Parathyroid adenoma (tissue), 2 donors: Measurements from ENCODE around the gene FOXO1.
A peak's percentile ranks its signal among the peaks of the same experiment; 100 is the strongest.

Source experiments
- H2AFZ ChIP-seq: fragments of 300-600 bp; sonication (generic); one replicate; pipeline ENCODE4 v1.7.0; 2017; ENCODE audit warnings: antibody characterized with exemption, mild to moderate bottlenecking
- H3K27ac ChIP-seq: fragments of 300-600 bp; sonication (generic); one replicate; pipeline ENCODE4 v1.7.0; 2017
- H3K27me3 ChIP-seq: fragments of 300-600 bp; sonication (generic); one replicate; pipeline ENCODE4 v1.7.0; 2017; ENCODE audit warnings: low read length; ENCODE audit not compliant: control insufficient read depth, insufficient read depth
- H3K36me3 ChIP-seq: fragments of 300-600 bp; sonication (generic); one replicate; pipeline ENCODE4 v1.7.0; 2017; ENCODE audit warnings: low read length; ENCODE audit not compliant: control insufficient read depth, insufficient read depth
- H3K4me1 ChIP-seq: fragments of 300-600 bp; sonication (generic); one replicate; pipeline ENCODE4 v1.7.0; 2017; ENCODE audit warnings: control low read depth
- H3K4me2 ChIP-seq: fragments of 300-600 bp; sonication (generic); one replicate; pipeline ENCODE4 v1.7.0; 2017; ENCODE audit warnings: low read length
- H3K4me3 ChIP-seq: fragments of 300-600 bp; sonication (generic); one replicate; pipeline ENCODE4 v1.7.0; 2017; ENCODE audit warnings: low read depth, low read length
- H3K79me2 ChIP-seq: fragments of 300-600 bp; sonication (generic); one replicate; pipeline ENCODE4 v1.7.0; 2017; ENCODE audit warnings: control low read depth
- H3K9ac ChIP-seq: fragments of 300-600 bp; sonication (generic); one replicate; pipeline ENCODE4 v1.7.0; 2017; ENCODE audit warnings: mild to moderate bottlenecking
- H3K9me3 ChIP-seq: fragments of 300-600 bp; sonication (generic); one replicate; pipeline ENCODE4 v1.7.0; 2017; ENCODE audit warnings: low read length; ENCODE audit not compliant: control insufficient read depth
- CTCF ChIP-seq: fragments of 300-600 bp; sonication (generic); IDR thresholded peaks from one replicate; pipeline ENCODE4 v1.7.0; 2017; ENCODE audit warnings: antibody characterized with exemption, mild to moderate bottlenecking
- donor health status: primary hyperparathyroidism.

The FOXO1 gene

GRCh38 chr13:40578055-40578454, 88.4 kb downstream of the FOXO1 start:
- Histone ChIP-seq H3K79me2 (peaks cover 2% of the 10 kb centered on the region), H3K4me3 (no peak overlapping the region), H3K9ac (no peak overlapping the region), H3K4me1 (no peaks in the 10 kb centered on the region), H2AFZ (no peak overlapping the region), H3K4me2 (peak overlapping the region; percentile 11), H3K9me3 (no peaks in the 10 kb centered on the region), H3K27me3 (no peaks in the 10 kb centered on the region), H3K36me3 (no peaks in the 10 kb centered on the region), H3K27ac (no peak overlapping the region)
- TF ChIP-seq CTCF, result no peak

- Histone ChIP-seq H3K27me3 (no peaks in the 10 kb centered on the region), H3K4me1 (no peaks in the 10 kb centered on the region), H3K4me3 (no peak overlapping the region), H3K4me2 (no peak overlapping the region), H3K9me3 (no peaks in the 10 kb centered on the region), H2AFZ (no peak overlapping the region), H3K9ac (no peak overlapping the region), H3K36me3 (no peaks in the 10 kb centered on the region), H3K79me2 (peaks cover 2% of the 10 kb centered on the region), H3K27ac (no peak overlapping the region)
- no peak for TF ChIP-seq CTCF
Observed at GRCh38 chr13:40576369-40576768, 90.1 kb downstream of the FOXO1 start.

- Histone ChIP-seq H3K79me2 (peaks cover 2% of the 10 kb centered on the region), H3K27me3 (no peaks in the 10 kb centered on the region), H3K36me3 (no peaks in the 10 kb centered on the region), H3K4me1 (no peaks in the 10 kb centered on the region), H3K9ac (no peak overlapping the region), H3K9me3 (no peaks in the 10 kb centered on the region), H3K4me3 (no peak overlapping the region), H3K4me2 (no peak overlapping the region), H3K27ac (no peak overlapping the region), H2AFZ (no peak overlapping the region)
- TF ChIP-seq CTCF, result no peak
Observed at GRCh38 chr13:40572961-40573360, 93.5 kb downstream of the FOXO1 start.

GRCh38 chr13:40571338-40571963, 95.0 kb downstream of the FOXO1 start:
- peaks cover 2% of the 10 kb centered on the region for H3K79me2 ChIP-seq
- no peak overlapping the region for H3K9ac ChIP-seq
- H3K27me3 ChIP-seq, result no peaks in the 10 kb centered on the region
- H3K4me1 ChIP-seq, result no peaks in the 10 kb centered on the region
- H3K9me3 ChIP-seq, result no peaks in the 10 kb centered on the region
- no peak overlapping the region for H3K27ac ChIP-seq
- H3K36me3 ChIP-seq, result no peaks in the 10 kb centered on the region
- TF ChIP-seq CTCF, result no peak
- no peak overlapping the region for H2AFZ ChIP-seq
- H3K4me2 ChIP-seq, result no peak overlapping the region
- no peak overlapping the region for H3K4me3 ChIP-seq

GRCh38 chr13:40570930-40571329, 95.5 kb downstream of the FOXO1 start:
- no peak overlapping the region for H2AFZ ChIP-seq
- no peaks in the 10 kb centered on the region for H3K9me3 ChIP-seq
- H3K4me1 ChIP-seq, result no peaks in the 10 kb centered on the region
- no peaks in the 10 kb centered on the region for H3K36me3 ChIP-seq
- no peaks in the 10 kb centered on the region for H3K27me3 ChIP-seq
- H3K4me2 ChIP-seq, result no peak overlapping the region
- no peak overlapping the region for H3K4me3 ChIP-seq
- peaks cover 2% of the 10 kb centered on the region for H3K79me2 ChIP-seq
- H3K9ac ChIP-seq, result no peak overlapping the region
- no peak overlapping the region for H3K27ac ChIP-seq
- TF ChIP-seq CTCF, result no peak
